NCI-H345 treated with DMSO at 0.1 percent for 48 hours (cell line): Measurements from ENCODE around the gene PPP1R16B.

Experiments used
- DNase-seq: peaks from one replicate; lab custom pipeline; 2025; ENCODE audit not compliant: unreplicated experiment; lab: John Stamatoyannopoulos, UW

The PPP1R16B gene

GRCh38 chr20:38894091-38894847 lies 88.8 kb downstream of the PPP1R16B start:
- DNase-seq = no peak

- no peak for DNase-seq
Observed at GRCh38 chr20:38895098-38895949, 89.8 kb downstream of the PPP1R16B start.

GRCh38 chr20:38896009-38896594 lies 90.6 kb downstream of the PPP1R16B start:
- no peak for DNase-seq

- no peak for DNase-seq
Observed at GRCh38 chr20:38897267-38897666, 91.8 kb downstream of the PPP1R16B start.

GRCh38 chr20:38900606-38901005 lies 95.1 kb downstream of the PPP1R16B start:
- no peak for DNase-seq

- no peak for DNase-seq
Observed at GRCh38 chr20:38902601-38903000, 97.1 kb downstream of the PPP1R16B start.

- no peak for DNase-seq
Observed at GRCh38 chr20:38903335-38903734, 97.8 kb downstream of the PPP1R16B start.

GRCh38 chr20:38905375-38905774 lies 99.9 kb downstream of the PPP1R16B start:
- DNase-seq = no peak

- DNase-seq = no peak
Observed at GRCh38 chr20:38907918-38908677, 102.6 kb downstream of the PPP1R16B start.

GRCh38 chr20:38915355-38915754 lies 109.9 kb downstream of the PPP1R16B start:
- no peak for DNase-seq

- DNase-seq = no peak
Observed at GRCh38 chr20:38917657-38918056, 112.2 kb downstream of the PPP1R16B start.

- DNase-seq = no peak
Observed at GRCh38 chr20:38918172-38918571, 112.7 kb downstream of the PPP1R16B start.

- DNase-seq = no peak
Observed at GRCh38 chr20:38919683-38920082, 114.2 kb downstream of the PPP1R16B start.

- DNase-seq = no peak
Observed at GRCh38 chr20:38920411-38920810, 114.9 kb downstream of the PPP1R16B start.

- no peak for DNase-seq
Observed at GRCh38 chr20:38920851-38921250, 115.4 kb downstream of the PPP1R16B start.

- DNase-seq = no peak
Observed at GRCh38 chr20:38924718-38925117, 119.2 kb downstream of the PPP1R16B start.

GRCh38 chr20:38926142-38926933 lies 120.8 kb downstream of the PPP1R16B start, which contains the start of gene FAM83D:
Gene FAM83D, plus strand, starts transcription at chr20:38926417. Its CDS starts 26 bp downstream, at chr20:38926443.
- DNase-seq = peak; percentile 97

GRCh38 chr20:38926934-38927616 lies 121.6 kb downstream of the PPP1R16B start:
- DNase-seq = no peak

GRCh38 chr20:38927902-38928578 lies 122.5 kb downstream of the PPP1R16B start:
- no peak for DNase-seq
